WI38 (cell line): ENCODE measurements around the gene ADGRG6.
"Not testable (repeated sequence)": the region's sequence is repeated elsewhere in the genome, so short reads cannot be mapped to it uniquely, and the experiment has no call there.

ENCODE experiments used
- H3K4me3 ChIP-seq: 2 replicates; pipeline ENCODE4 v1.5.1; 2011; ENCODE audit warnings: low read depth, mild to moderate bottlenecking, control low read depth, low read length
- CTCF ChIP-seq: IDR thresholded peaks from 2 replicates; pipeline ENCODE4 v1.5.1; 2012; ENCODE audit warnings: low read depth, mild to moderate bottlenecking, control low read depth, low read length

ADGRG6 gene

GRCh38 chr6:142280265-142280664, 21.5 kb upstream of the ADGRG6 start:
- no peak for TF ChIP-seq CTCF
- H3K4me3 ChIP-seq = no peak overlapping the region

- no peak for TF ChIP-seq CTCF
- H3K4me3 ChIP-seq = no peak overlapping the region
These were observed 20.9 kb upstream of the ADGRG6 start for GRCh38 chr6:142280927-142281326.

- not testable (repeated sequence) for H3K4me3 ChIP-seq
These were observed 18.7 kb upstream of the ADGRG6 start for GRCh38 chr6:142283138-142283537.

- no peak overlapping the region for H3K4me3 ChIP-seq
- no peak for TF ChIP-seq CTCF
These were observed 17.4 kb upstream of the ADGRG6 start for GRCh38 chr6:142284419-142284818.

GRCh38 chr6:142285235-142286087, 16.3 kb upstream of the ADGRG6 start:
- no peak for TF ChIP-seq CTCF
- H3K4me3 ChIP-seq = no peak overlapping the region

GRCh38 chr6:142286088-142286409, 15.8 kb upstream of the ADGRG6 start:
- H3K4me3 ChIP-seq = no peak overlapping the region
- no peak for TF ChIP-seq CTCF

GRCh38 chr6:142289687-142290086, 12.1 kb upstream of the ADGRG6 start:
- no peak overlapping the region for H3K4me3 ChIP-seq
- TF ChIP-seq CTCF = no peak

GRCh38 chr6:142290851-142291250, 11.0 kb upstream of the ADGRG6 start:
- no peak overlapping the region for H3K4me3 ChIP-seq
- TF ChIP-seq CTCF = no peak
